SK-N-SH (cell line): ENCODE results near the gene ENTPD2.

ENCODE experiments used
- CHD2 ChIP-seq: fragments of 150-350 bp; IDR thresholded peaks from 2 replicates; pipeline ENCODE4 v1.6.1; 2018; ENCODE audit warnings: low read length; ENCODE audit not compliant: partially characterized antibody
- EZH2phosphoT487 ChIP-seq: fragments of 200-600 bp; sonication (generic); IDR thresholded peaks from 2 replicates; pipeline ENCODE4 v1.6.1; 2017; ENCODE audit warnings: low read depth, mixed run types, mild to moderate bottlenecking, antibody characterized with exemption, moderate library complexity, borderline replicate concordance
- MAX ChIP-seq: IDR thresholded peaks from 2 replicates; pipeline ENCODE4 v1.4.0; 2012; ENCODE audit warnings: low read depth
- POLR2AphosphoS5 ChIP-seq: IDR thresholded peaks from 2 replicates; pipeline ENCODE4 v1.6.1; 2012; ENCODE audit warnings: low read depth, low read length
- RAD21 ChIP-seq: IDR thresholded peaks from 2 replicates; pipeline ENCODE4 v1.6.1; 2012; ENCODE audit warnings: mild to moderate bottlenecking, low read length
- SMC3 ChIP-seq: IDR thresholded peaks from 2 replicates; pipeline ENCODE4 v1.6.1; 2012; ENCODE audit warnings: low read depth, low read length, improper control_type of control experiment
- TAF1 ChIP-seq: IDR thresholded peaks from 2 replicates; pipeline ENCODE4 v1.6.1; 2012; ENCODE audit warnings: low read depth, mild to moderate bottlenecking, low read length, moderate library complexity, borderline replicate concordance
- TCF12 ChIP-seq: IDR thresholded peaks from 2 replicates; pipeline ENCODE4 v1.4.0; 2012
- TEAD4 ChIP-seq: IDR thresholded peaks from 2 replicates; pipeline ENCODE4 v1.4.0; 2012; ENCODE audit warnings: mild to moderate bottlenecking, borderline replicate concordance; ENCODE audit not compliant: insufficient read depth
- YY1 ChIP-seq: IDR thresholded peaks from 2 replicates; pipeline ENCODE4 v1.4.0; 2012; ENCODE audit warnings: low read depth, mild to moderate bottlenecking
- TF ChIP-seq, protein P1 (sequence below): fragments of 200-600 bp; sonication (generic); IDR thresholded peaks from 2 replicates; pipeline ENCODE4 v1.6.1; 2017; ENCODE audit warnings: antibody characterized with exemption, mild to moderate bottlenecking, moderate library complexity
- TF ChIP-seq, protein P2 (sequence below): IDR thresholded peaks from 2 replicates; pipeline ENCODE4 v1.6.1; 2012; ENCODE audit warnings: mild to moderate bottlenecking, low read depth, low read length, moderate library complexity

GRCh38 chr9:137044037-137044436 is 9.8 kb downstream of the ENTPD2 start:
- TF ChIP-seq POLR2AphosphoS5 (no peak), EZH2phosphoT487 (no peak), YY1 (no peak), RAD21 (no peak), TAF1 (no peak), SMC3 (no peak), TEAD4 (no peak), MAX (no peak), TCF12 (no peak), CHD2 (no peak)
- TF ChIP-seq, protein P1, sequence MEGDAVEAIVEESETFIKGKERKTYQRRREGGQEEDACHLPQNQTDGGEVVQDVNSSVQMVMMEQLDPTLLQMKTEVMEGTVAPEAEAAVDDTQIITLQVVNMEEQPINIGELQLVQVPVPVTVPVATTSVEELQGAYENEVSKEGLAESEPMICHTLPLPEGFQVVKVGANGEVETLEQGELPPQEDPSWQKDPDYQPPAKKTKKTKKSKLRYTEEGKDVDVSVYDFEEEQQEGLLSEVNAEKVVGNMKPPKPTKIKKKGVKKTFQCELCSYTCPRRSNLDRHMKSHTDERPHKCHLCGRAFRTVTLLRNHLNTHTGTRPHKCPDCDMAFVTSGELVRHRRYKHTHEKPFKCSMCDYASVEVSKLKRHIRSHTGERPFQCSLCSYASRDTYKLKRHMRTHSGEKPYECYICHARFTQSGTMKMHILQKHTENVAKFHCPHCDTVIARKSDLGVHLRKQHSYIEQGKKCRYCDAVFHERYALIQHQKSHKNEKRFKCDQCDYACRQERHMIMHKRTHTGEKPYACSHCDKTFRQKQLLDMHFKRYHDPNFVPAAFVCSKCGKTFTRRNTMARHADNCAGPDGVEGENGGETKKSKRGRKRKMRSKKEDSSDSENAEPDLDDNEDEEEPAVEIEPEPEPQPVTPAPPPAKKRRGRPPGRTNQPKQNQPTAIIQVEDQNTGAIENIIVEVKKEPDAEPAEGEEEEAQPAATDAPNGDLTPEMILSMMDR: no peak
- TF ChIP-seq, protein P2, sequence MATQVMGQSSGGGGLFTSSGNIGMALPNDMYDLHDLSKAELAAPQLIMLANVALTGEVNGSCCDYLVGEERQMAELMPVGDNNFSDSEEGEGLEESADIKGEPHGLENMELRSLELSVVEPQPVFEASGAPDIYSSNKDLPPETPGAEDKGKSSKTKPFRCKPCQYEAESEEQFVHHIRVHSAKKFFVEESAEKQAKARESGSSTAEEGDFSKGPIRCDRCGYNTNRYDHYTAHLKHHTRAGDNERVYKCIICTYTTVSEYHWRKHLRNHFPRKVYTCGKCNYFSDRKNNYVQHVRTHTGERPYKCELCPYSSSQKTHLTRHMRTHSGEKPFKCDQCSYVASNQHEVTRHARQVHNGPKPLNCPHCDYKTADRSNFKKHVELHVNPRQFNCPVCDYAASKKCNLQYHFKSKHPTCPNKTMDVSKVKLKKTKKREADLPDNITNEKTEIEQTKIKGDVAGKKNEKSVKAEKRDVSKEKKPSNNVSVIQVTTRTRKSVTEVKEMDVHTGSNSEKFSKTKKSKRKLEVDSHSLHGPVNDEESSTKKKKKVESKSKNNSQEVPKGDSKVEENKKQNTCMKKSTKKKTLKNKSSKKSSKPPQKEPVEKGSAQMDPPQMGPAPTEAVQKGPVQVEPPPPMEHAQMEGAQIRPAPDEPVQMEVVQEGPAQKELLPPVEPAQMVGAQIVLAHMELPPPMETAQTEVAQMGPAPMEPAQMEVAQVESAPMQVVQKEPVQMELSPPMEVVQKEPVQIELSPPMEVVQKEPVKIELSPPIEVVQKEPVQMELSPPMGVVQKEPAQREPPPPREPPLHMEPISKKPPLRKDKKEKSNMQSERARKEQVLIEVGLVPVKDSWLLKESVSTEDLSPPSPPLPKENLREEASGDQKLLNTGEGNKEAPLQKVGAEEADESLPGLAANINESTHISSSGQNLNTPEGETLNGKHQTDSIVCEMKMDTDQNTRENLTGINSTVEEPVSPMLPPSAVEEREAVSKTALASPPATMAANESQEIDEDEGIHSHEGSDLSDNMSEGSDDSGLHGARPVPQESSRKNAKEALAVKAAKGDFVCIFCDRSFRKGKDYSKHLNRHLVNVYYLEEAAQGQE: no peak
